IMR-90 (cell line): ENCODE results near the gene TOR2A. TPM values are rescaled to one million over a fixed set of nuclear protein-coding genes. Genes with fewer than 3 reads are reported as not detected.
A peak's percentile ranks its signal among the peaks of the same experiment; 100 is the strongest.

Experiments used
- ATAC-seq: fragments of 200-7000 bp; cut with Tn5 transposase; 2 replicates; pipeline ENCODE4 v1.9.1; 2020; ENCODE audit warnings: low read depth, mild to moderate bottlenecking, moderate library complexity
- BruUV-seq: library from RNA; stranded (reverse); fragments of 400-500 nt; replicated peaks from 2 replicates; lab custom pipeline; 2021; lab: Mats Ljungman, UMichigan
- CTCF ChIA-PET: fragments of 300-600 bp; formaldehyde crosslinking; extraction: SDS; loops from one replicate; lab custom pipeline; 2021; ENCODE audit warnings: antibody characterized with exemption; lab: Yijun Ruan, JAX
- POLR2A ChIA-PET: fragments of 300-600 bp; sonication (Branson Sonifier 250); formaldehyde crosslinking; loops from one replicate; lab custom pipeline; 2022; ENCODE audit warnings: antibody characterized with exemption; ENCODE audit not compliant: unreplicated experiment; lab: Charles Lee
- DNase-seq: peaks from one replicate; pipeline ENCODE4 v3.0.0; 2013
- H2AFZ ChIP-seq: replicated peaks from 2 replicates; pipeline ENCODE3; 2013; ENCODE audit warnings: low read length, mild to moderate bottlenecking; ENCODE audit not compliant: poor library complexity
- H2AK5ac ChIP-seq: 2 replicates; pipeline ENCODE4 v1.6.1; 2013; ENCODE audit warnings: low read depth, low read length, inconsistent platforms
- H2AK9ac ChIP-seq: replicated peaks from 2 replicates; pipeline ENCODE3; 2013; ENCODE audit warnings: mild to moderate bottlenecking, low read depth, low read length, moderate library complexity; ENCODE audit not compliant: poor library complexity
- H2BK120ac ChIP-seq: 2 replicates; pipeline ENCODE4 v1.6.1; 2013; ENCODE audit warnings: low read depth, low read length, inconsistent platforms
- H2BK15ac ChIP-seq: 3 replicates; pipeline ENCODE4 v1.6.1; 2013; ENCODE audit warnings: low read depth, low read length, inconsistent platforms
- H2BK20ac ChIP-seq: 2 replicates; pipeline ENCODE4 v1.6.1; 2013; ENCODE audit warnings: low read depth, mild to moderate bottlenecking, inconsistent platforms, low read length, moderate library complexity
- H2BK5ac ChIP-seq: 2 replicates; pipeline ENCODE4 v1.6.1; 2013; ENCODE audit warnings: mild to moderate bottlenecking, low read depth, low read length, inconsistent platforms; ENCODE audit not compliant: poor library complexity, severe bottlenecking
- H3K14ac ChIP-seq: replicated peaks from 2 replicates; pipeline ENCODE4 v1.6.1; 2013; ENCODE audit warnings: low read depth, low read length, inconsistent platforms
- H3K18ac ChIP-seq: 2 replicates; pipeline ENCODE4 v1.6.1; 2013; ENCODE audit warnings: low read depth, low read length, control low read depth
- H3K23ac ChIP-seq: 2 replicates; pipeline ENCODE4 v1.6.1; 2013; ENCODE audit warnings: low read depth, low read length, inconsistent platforms
- H3K27ac ChIP-seq: 2 replicates; pipeline ENCODE4 v1.5.1; 2013; ENCODE audit warnings: mild to moderate bottlenecking, control low read depth, low read length; ENCODE audit not compliant: insufficient read depth
- H3K27me3 ChIP-seq: 2 replicates; pipeline ENCODE4 v1.6.1; 2013; ENCODE audit warnings: low read length; ENCODE audit not compliant: control insufficient read depth, insufficient read depth
- H3K36me3 ChIP-seq: 2 replicates; pipeline ENCODE4 v1.6.1; 2013; ENCODE audit warnings: low read length, mixed read lengths; ENCODE audit not compliant: control insufficient read depth, insufficient read depth
- H3K4ac ChIP-seq: 2 replicates; pipeline ENCODE4 v1.6.1; 2013; ENCODE audit warnings: low read depth, low read length, inconsistent platforms
- H3K4me1 ChIP-seq: 2 replicates; pipeline ENCODE4 v1.6.1; 2013; ENCODE audit warnings: low read length, mixed read lengths; ENCODE audit not compliant: control insufficient read depth, insufficient read depth
- H3K4me2 ChIP-seq: 2 replicates; pipeline ENCODE4 v1.6.1; 2013; ENCODE audit warnings: low read depth, mild to moderate bottlenecking, control low read depth, low read length, moderate library complexity
- H3K4me3 ChIP-seq: 2 replicates; pipeline ENCODE4 v1.5.1; 2013; ENCODE audit warnings: low read depth, mild to moderate bottlenecking, control low read depth, low read length, moderate library complexity; ENCODE audit not compliant: insufficient read depth
- H3K56ac ChIP-seq: 2 replicates; pipeline ENCODE4 v1.6.1; 2013; ENCODE audit warnings: low read length, inconsistent platforms; ENCODE audit not compliant: insufficient read depth; ENCODE audit errors: extremely low read depth
- H3K79me1 ChIP-seq, 2 experiments: 2 replicates each; pipeline ENCODE4 v1.6.1; 2013; ENCODE audit warnings: low read length in 2 of 2, inconsistent platforms in 1 of 2, low read depth in 1 of 2
- H3K9ac ChIP-seq: 2 replicates; pipeline ENCODE4 v1.6.1; 2013; ENCODE audit warnings: low read depth, low read length, control low read depth
- H3K9me1 ChIP-seq: 2 replicates; pipeline ENCODE4 v1.6.1; 2013; ENCODE audit warnings: low read length, inconsistent platforms; ENCODE audit not compliant: insufficient read depth
- H3K9me3 ChIP-seq: 2 replicates; pipeline ENCODE4 v1.6.1; 2013; ENCODE audit warnings: low read length; ENCODE audit not compliant: control insufficient read depth, insufficient read depth
- H4K20me1 ChIP-seq: 2 replicates; pipeline ENCODE4 v1.6.1; 2013; ENCODE audit warnings: low read length, inconsistent platforms; ENCODE audit not compliant: insufficient read depth
- H4K5ac ChIP-seq: 2 replicates; pipeline ENCODE4 v1.6.1; 2013; ENCODE audit warnings: mild to moderate bottlenecking, low read depth, low read length, control low read depth
- H4K8ac ChIP-seq, 2 experiments: 2 replicates each; pipeline ENCODE4 v1.6.1; 2013; ENCODE audit warnings: low read depth in 2 of 2, low read length in 2 of 2, control low read depth in 1 of 2, inconsistent platforms in 1 of 2
- H4K91ac ChIP-seq: 2 replicates; pipeline ENCODE4 v1.6.1; 2013; ENCODE audit warnings: low read depth, low read length, inconsistent platforms; ENCODE audit not compliant: insufficient read depth
- ELK1 ChIP-seq: fragments of 150-350 bp; IDR thresholded peaks from 2 replicates; pipeline ENCODE4 v1.6.1; 2016; ENCODE audit warnings: low read depth, mild to moderate bottlenecking, low read length, moderate library complexity, borderline replicate concordance
- MAFK ChIP-seq: IDR thresholded peaks from 2 replicates; pipeline ENCODE4 v1.6.1; 2012; ENCODE audit warnings: low read depth, low read length, improper control_type of control experiment
- MAZ ChIP-seq: IDR thresholded peaks from 2 replicates; pipeline ENCODE4 v1.6.1; 2012; ENCODE audit warnings: low read depth, mild to moderate bottlenecking, low read length, improper control_type of control experiment, moderate library complexity, borderline replicate concordance
- MXI1 ChIP-seq: IDR thresholded peaks from 2 replicates; pipeline ENCODE4 v1.6.1; 2012; ENCODE audit warnings: low read depth, mild to moderate bottlenecking, low read length, moderate library complexity, borderline replicate concordance
- NFE2L2 ChIP-seq: fragments of 150-350 bp; IDR thresholded peaks from 2 replicates; pipeline ENCODE4 v1.6.1; 2016; ENCODE audit warnings: low read depth, mild to moderate bottlenecking, low read length
- RCOR1 ChIP-seq: IDR thresholded peaks from 2 replicates; pipeline ENCODE4 v1.6.1; 2012; ENCODE audit warnings: mild to moderate bottlenecking, low read length, improper control_type of control experiment; ENCODE audit not compliant: insufficient replicate concordance
- RFX5 ChIP-seq: IDR thresholded peaks from 2 replicates; pipeline ENCODE4 v1.8.0; 2012; ENCODE audit warnings: low read depth, mild to moderate bottlenecking, low read length, moderate library complexity
- SMC3 ChIP-seq: fragments of 150-350 bp; IDR thresholded peaks from 2 replicates; pipeline ENCODE4 v1.6.1; 2016; ENCODE audit warnings: low read depth, mild to moderate bottlenecking, antibody characterized with exemption, low read length, moderate library complexity
- WGBS, 2 experiments: methylation state at CpG; one replicate each; pipeline versions ENCODE4 v1.1.5 to v1.1.7; 2013; ENCODE audit warnings: missing lambda C conversion rate in 2 of 2; ENCODE audit not compliant: insufficient read length in 1 of 2; ENCODE audit errors: extremely low coverage in 2 of 2; 5-methylcytosine and 5-hydroxymethylcytosine counted together
- dilution Hi-C: fragments of 300-500 bp; cut with HindIII; formaldehyde crosslinking; loops from one replicate; pipeline ENCODE4 v1.14.3; 2018; ENCODE audit warnings: low sequenced_read_pairs; ENCODE audit not compliant: unreplicated experiment
- in situ Hi-C: fragments of 300-500 bp; cut with MboI; formaldehyde crosslinking; loops from 3 replicates; pipeline ENCODE4 v1.14.3; 2019; ENCODE audit warnings: low sequenced_read_pairs, inconsistent platforms, mixed read lengths
- intact Hi-C: fragments of 100-400 bp; cut with micrococcal nuclease; formaldehyde crosslinking; loops from 2 replicates; pipeline ENCODE4 v1.10.0; 2022
- polyA plus RNA-seq, 3 experiments: library from polyadenylated mRNA; depleted of rRNA; stranded (reverse); fragments of >200 nt; gene quantifications; 2 replicates each; pipeline ENCODE4 v1.2.3, GENCODE V29; 2012; ENCODE audit warnings: low replicate concordance in 1 of 3
- total RNA-seq: library from RNA; depleted of rRNA; stranded (reverse); fragments of >200 nt; gene quantifications from 2 replicates; pipeline ENCODE4 v1.2.3, GENCODE V29; 2012

TOR2A gene
- total and polyA plus RNA-seq, 2 of the 4 experiments (the other 2 are of a cell fraction), result 0.90 to 12.5 TPM

- no peak overlapping the region for H2BK20ac ChIP-seq
- no TSS peak for BruUV-seq
- H2AK5ac ChIP-seq, result no peak overlapping the region
- TF ChIP-seq NFE2L2 (no peak), MXI1 (no peak), MAZ (no peak), SMC3 (no peak), ELK1 (no peak), RFX5 (no peak), MAFK (no peak), RCOR1 (no peak)
- no peak overlapping the region for H4K5ac ChIP-seq
- H3K18ac ChIP-seq, result no peak overlapping the region
- H3K79me1 ChIP-seq, result peaks cover 0 to 5% of the 10 kb centered on the region in 2 experiments; a peak in 2 of 4 replicates
- H4K91ac ChIP-seq, result no peak overlapping the region
- ATAC-seq, result no peak
- H3K9ac ChIP-seq, result no peak overlapping the region
- no peak overlapping the region for H3K4me2 ChIP-seq
- H2AK9ac ChIP-seq, result no peak overlapping the region
- H3K4ac ChIP-seq, result no peak overlapping the region
- no peaks in the 10 kb centered on the region for H3K4me1 ChIP-seq
- no peak overlapping the region for H4K8ac ChIP-seq
- dilution Hi-C loops (no loop called here), intact Hi-C loops (no loop called here), in situ Hi-C loops (no loop called here)
- H3K9me3 ChIP-seq, result no peaks in the 10 kb centered on the region
- no peaks in the 10 kb centered on the region for H3K9me1 ChIP-seq
- no peak overlapping the region for H3K27ac ChIP-seq
- POLR2A ChIA-PET, result no interaction called here
- WGBS, 2 experiments, result 94% methylated on average over 6 of the region's 8 CpGs; no CpG with 5 or more reads in 1 of the 2 experiments
- H2BK5ac ChIP-seq, result no peak overlapping the region
- H3K4me3 ChIP-seq, result no peak overlapping the region
- no peak overlapping the region for H2BK120ac ChIP-seq
- H3K56ac ChIP-seq, result no peak overlapping the region
- no peak overlapping the region for H2BK15ac ChIP-seq
- H3K14ac ChIP-seq, result no peak overlapping the region
- CTCF ChIA-PET, result no interaction called here
- H2AFZ ChIP-seq, result peak overlapping the region; percentile 24
- no peaks in the 10 kb centered on the region for H3K36me3 ChIP-seq
- H3K27me3 ChIP-seq, result no peaks in the 10 kb centered on the region
- no peak for DNase-seq
- no peak overlapping the region for H3K23ac ChIP-seq
- H4K20me1 ChIP-seq, result peaks cover 3% of the 10 kb centered on the region; the same call in 1 of the 2 replicates
These were observed 26.0 kb downstream of the TOR2A start for GRCh38 chr9:127708952-127709587.
